CD8-positive, alpha-beta memory T cell (primary cell): Measurements from ENCODE around the gene MBD3L4. TPM values are rescaled to one million over a fixed set of nuclear protein-coding genes. Genes with fewer than 3 reads are reported as not detected.
"Not testable (repeated sequence)": the region's sequence is repeated elsewhere in the genome, so short reads cannot be mapped to it uniquely, and the experiment has no call there.

ENCODE experiments used
- CTCF ChIA-PET: fragments of 350-600 bp; sonication (Branson Sonifier 250); formaldehyde crosslinking; loops from one replicate; lab custom pipeline; 2021; ENCODE audit warnings: antibody characterized with exemption; lab: Charles Lee
- POLR2A ChIA-PET: fragments of 350-600 bp; sonication (Branson Sonifier 250); formaldehyde crosslinking; loops from one replicate; lab custom pipeline; 2021; ENCODE audit warnings: antibody characterized with exemption; lab: Charles Lee
- DNase-seq, 5 donors: peaks; one replicate each; pipeline versions ENCODE4 v3.0.0 to v3.0.0-alpha.2; 2020 to 2022; ENCODE audit warnings: mixed read lengths in 1 of 5
- H3K27ac ChIP-seq: one replicate; pipeline ENCODE4 v1.7.0; 2013; ENCODE audit warnings: low read depth, mild to moderate bottlenecking, low read length, moderate library complexity
- H3K27me3 ChIP-seq: 2 replicates; pipeline ENCODE4 v1.7.0; 2013; ENCODE audit warnings: low read length, mild to moderate bottlenecking; ENCODE audit not compliant: insufficient read depth, poor library complexity, severe bottlenecking
- H3K36me3 ChIP-seq: 2 replicates; pipeline ENCODE4 v1.7.0; 2013; ENCODE audit warnings: mild to moderate bottlenecking, low read length, moderate library complexity; ENCODE audit not compliant: insufficient read depth
- H3K4me1 ChIP-seq: 2 replicates; pipeline ENCODE4 v1.7.0; 2013; ENCODE audit warnings: mild to moderate bottlenecking, low read length, moderate library complexity; ENCODE audit not compliant: insufficient read depth
- H3K4me3 ChIP-seq: 2 replicates; pipeline ENCODE4 v1.7.0; 2013; ENCODE audit warnings: mild to moderate bottlenecking, low read length
- H3K9me3 ChIP-seq: 2 replicates; pipeline ENCODE4 v1.7.0; 2013; ENCODE audit warnings: mild to moderate bottlenecking, low read length
- H3K27ac Mint-ChIP-seq, 8 donors: one replicate each; pipeline ENCODE4 v1.8.0; 2020 to 2021; ENCODE audit warnings: mixed read lengths in 8 of 8, mild to moderate bottlenecking in 6 of 8, inconsistent platforms in 3 of 8, moderate library complexity in 3 of 8
- H3K27me3 Mint-ChIP-seq, 2 donors: one replicate each; pipeline ENCODE4 v1.8.0; 2020 to 2021; ENCODE audit warnings: mixed read lengths in 2 of 2, mild to moderate bottlenecking in 1 of 2, moderate library complexity in 1 of 2
- H3K36me3 Mint-ChIP-seq, 3 donors: one replicate each; pipeline ENCODE4 v1.8.0; 2020 to 2021; ENCODE audit warnings: mixed read lengths in 3 of 3, inconsistent platforms in 1 of 3, mild to moderate bottlenecking in 1 of 3
- H3K4me1 Mint-ChIP-seq, 3 donors: one replicate each; pipeline ENCODE4 v1.8.0; 2020 to 2021; ENCODE audit warnings: mixed read lengths in 3 of 3, inconsistent platforms in 1 of 3, mild to moderate bottlenecking in 1 of 3
- H3K4me3 Mint-ChIP-seq, 7 donors: one replicate each; pipeline ENCODE4 v1.8.0; 2020 to 2021; ENCODE audit warnings: mixed read lengths in 7 of 7, mild to moderate bottlenecking in 6 of 7, moderate library complexity in 4 of 7, inconsistent platforms in 2 of 7
- H3K9me3 Mint-ChIP-seq, 5 donors: one replicate each; pipeline ENCODE4 v1.8.0; 2020 to 2022; ENCODE audit warnings: mixed read lengths in 5 of 5, mild to moderate bottlenecking in 3 of 5, moderate library complexity in 2 of 5, inconsistent platforms in 1 of 5
- polyA plus RNA-seq: library from polyadenylated mRNA; unstranded; fragments of 300-500 nt; fragmentation: Illumina TruSeq; gene quantifications from one replicate; pipeline ENCODE4 v1.2.3, GENCODE V29; 2021
- total RNA-seq, 2 experiments: library from RNA; stranded (reverse); gene quantifications; one replicate each; pipeline ENCODE4 v1.2.3, GENCODE V29; 2021

MBD3L4 gene
- total RNA-seq (not detected), polyA plus RNA-seq (not detected)

- DNase-seq, H3K4me1 ChIP-seq, H3K9me3 Mint-ChIP-seq, H3K4me1 Mint-ChIP-seq, POLR2A ChIA-PET, H3K36me3 ChIP-seq, H3K27ac Mint-ChIP-seq, H3K27ac ChIP-seq, H3K27me3 Mint-ChIP-seq, H3K36me3 Mint-ChIP-seq, H3K4me3 ChIP-seq, H3K4me3 Mint-ChIP-seq, CTCF ChIA-PET, H3K9me3 ChIP-seq, H3K27me3 ChIP-seq: not testable (repeated sequence)
These were observed at the start of gene MBD3L4 for GRCh38 chr19:7040079-7040478. TSS of gene MBD3L4 (minus strand) at chr19:7040179. CDS start at chr19:7040144, 35 bp downstream.

- ChIA-PET CTCF (interaction anchor here (0.8 kb wide), 1 partner anchor 10 kb away, joined by 3 read pairs; no protein-coding TSS in a partner anchor), POLR2A (no interaction called here)
- peaks cover 5% of the 10 kb centered on the region for H3K4me1 ChIP-seq
- Mint-ChIP-seq H3K27me3 (no peaks in the 10 kb centered on the region), H3K36me3 (peaks cover 5 to 51% (median 19%) of the 10 kb centered on the region in 3 donors), H3K4me3 (no peak overlapping the region), H3K4me1 (peaks cover 4 to 8% (median 5%) of the 10 kb centered on the region in 3 donors), H3K9me3 (peaks cover 15 to 79% (median 69%) of the 10 kb centered on the region in 5 donors), H3K27ac (no peak overlapping the region)
- H3K9me3 ChIP-seq: peaks cover 46% of the 10 kb centered on the region
- peaks cover 9% of the 10 kb centered on the region for H3K36me3 ChIP-seq
- no peak for DNase-seq
- H3K4me3 ChIP-seq: peak overlapping the region; percentile 40
- H3K27ac ChIP-seq: no peak overlapping the region
- H3K27me3 ChIP-seq: no peaks in the 10 kb centered on the region
These were observed 49.0 kb upstream of the MBD3L4 start for GRCh38 chr19:7088999-7089398.

- H3K36me3 Mint-ChIP-seq: peaks cover 38 to 77% (median 70%) of the 10 kb centered on the region in 3 donors
- no peak for DNase-seq
- no peaks in the 10 kb centered on the region for H3K4me1 Mint-ChIP-seq
- H3K9me3 Mint-ChIP-seq: peaks cover 22 to 95% (median 88%) of the 10 kb centered on the region in 5 donors
- no peaks in the 10 kb centered on the region for H3K27me3 ChIP-seq
- H3K4me1 ChIP-seq: no peaks in the 10 kb centered on the region
- H3K27ac Mint-ChIP-seq: peak overlapping the region in 2 of 8 donors; percentile 8 to 72
- H3K36me3 ChIP-seq: peaks cover 64% of the 10 kb centered on the region
- peaks cover 75% of the 10 kb centered on the region for H3K9me3 ChIP-seq
- ChIA-PET POLR2A (interaction anchor here (0.7 to 1.2 kb wide), 3 partner anchors 13 to 1460 kb away, joined by 3 read pairs; partner anchors contain the start of genes SAFB and ZNF557), CTCF (interaction anchor here (1.0 kb wide), 1 partner anchor 19 kb away, joined by 3 read pairs; no protein-coding TSS in a partner anchor)
- H3K4me3 Mint-ChIP-seq: no peak overlapping the region
- H3K27me3 Mint-ChIP-seq: no peaks in the 10 kb centered on the region
- H3K27ac ChIP-seq: no peak overlapping the region
- peak overlapping the region; percentile 9 for H3K4me3 ChIP-seq
These were observed 43.3 kb upstream of the MBD3L4 start for GRCh38 chr19:7083076-7083956.

GRCh38 chr19:7078008-7078407 lies 38.0 kb upstream of the MBD3L4 start:
- no peak overlapping the region for H3K27ac ChIP-seq
- H3K27me3 Mint-ChIP-seq: no peaks in the 10 kb centered on the region
- POLR2A ChIA-PET: interaction anchor here (1.0 kb wide), 1 partner anchor 8 kb away, joined by 3 read pairs; the partner anchor contains the start of gene ZNF557
- H3K36me3 ChIP-seq: peaks cover 89% of the 10 kb centered on the region
- no peaks in the 10 kb centered on the region for H3K4me1 ChIP-seq
- peaks cover 25 to 75% (median 71%) of the 10 kb centered on the region in 5 donors for H3K9me3 Mint-ChIP-seq
- H3K36me3 Mint-ChIP-seq: peaks cover 59 to 91% (median 88%) of the 10 kb centered on the region in 3 donors
- peak overlapping the region in 1 of 7 donors; percentile 41 for H3K4me3 Mint-ChIP-seq
- peaks cover 48% of the 10 kb centered on the region for H3K9me3 ChIP-seq
- CTCF ChIA-PET: no interaction called here
- H3K27me3 ChIP-seq: no peaks in the 10 kb centered on the region
- no peak overlapping the region for H3K4me3 ChIP-seq
- peaks cover 0 to 3% (median 0%) of the 10 kb centered on the region in 3 donors for H3K4me1 Mint-ChIP-seq
- no peak overlapping the region for H3K27ac Mint-ChIP-seq
- DNase-seq: no peak

- CTCF ChIA-PET: no interaction called here
- no peak overlapping the region for H3K27ac Mint-ChIP-seq
These were observed 36.2 kb upstream of the MBD3L4 start for GRCh38 chr19:7076151-7076550.

GRCh38 chr19:7074705-7075282 lies 34.8 kb upstream of the MBD3L4 start:
- H3K27me3 Mint-ChIP-seq: no peaks in the 10 kb centered on the region
- no peak overlapping the region for H3K27ac Mint-ChIP-seq
- peaks cover 12 to 22% (median 15%) of the 10 kb centered on the region in 3 donors for H3K4me1 Mint-ChIP-seq
- H3K4me1 ChIP-seq: peaks cover 13% of the 10 kb centered on the region
- no peak overlapping the region for H3K27ac ChIP-seq
- ChIA-PET CTCF (no interaction called here), POLR2A (no interaction called here)
- H3K4me3 Mint-ChIP-seq: no peak overlapping the region
- H3K9me3 Mint-ChIP-seq: peaks cover 17 to 43% (median 39%) of the 10 kb centered on the region in 5 donors
- DNase-seq: no peak
- no peak overlapping the region for H3K4me3 ChIP-seq
- peaks cover 75% of the 10 kb centered on the region for H3K36me3 ChIP-seq
- peaks cover 16% of the 10 kb centered on the region for H3K9me3 ChIP-seq
- H3K36me3 Mint-ChIP-seq: peaks cover 43 to 83% (median 64%) of the 10 kb centered on the region in 3 donors
- H3K27me3 ChIP-seq: no peaks in the 10 kb centered on the region

More at GRCh38 chr19:7076151-7076550, 36.2 kb upstream of the MBD3L4 start:
- H3K4me1 ChIP-seq: peaks cover under 1% of the 10 kb centered on the region
- peaks cover 84% of the 10 kb centered on the region for H3K36me3 ChIP-seq
- H3K27me3 Mint-ChIP-seq: no peaks in the 10 kb centered on the region
- H3K9me3 Mint-ChIP-seq: peaks cover 17 to 57% (median 52%) of the 10 kb centered on the region in 5 donors
- H3K4me3 ChIP-seq: no peak overlapping the region
- no peak for DNase-seq
- no peak overlapping the region for H3K27ac ChIP-seq
- peaks cover 30% of the 10 kb centered on the region for H3K9me3 ChIP-seq
- POLR2A ChIA-PET: no interaction called here
- H3K4me1 Mint-ChIP-seq: peaks cover 6 to 11% (median 9%) of the 10 kb centered on the region in 3 donors
- peaks cover 53 to 85% (median 77%) of the 10 kb centered on the region in 3 donors for H3K36me3 Mint-ChIP-seq
- no peaks in the 10 kb centered on the region for H3K27me3 ChIP-seq
- H3K4me3 Mint-ChIP-seq: no peak overlapping the region

GRCh38 chr19:7072541-7072940 lies 32.6 kb upstream of the MBD3L4 start:
- H3K27me3 Mint-ChIP-seq: peaks cover 0 to 1% of the 10 kb centered on the region in 2 donors
- peak overlapping the region in 4 of 8 donors; percentile 79 to 83 (median 82) for H3K27ac Mint-ChIP-seq
- DNase-seq: no peak
- Histone ChIP-seq H3K27me3 (no peaks in the 10 kb centered on the region), H3K27ac (no peak overlapping the region), H3K36me3 (peaks cover 53% of the 10 kb centered on the region), H3K9me3 (peaks cover 5% of the 10 kb centered on the region), H3K4me1 (peaks cover 17% of the 10 kb centered on the region), H3K4me3 (no peak overlapping the region)
- peaks cover 3 to 21% (median 17%) of the 10 kb centered on the region in 5 donors for H3K9me3 Mint-ChIP-seq
- ChIA-PET POLR2A (interaction anchor here (2.0 kb wide), 1 partner anchor 27 kb away, joined by 6 read pairs; no protein-coding TSS in a partner anchor), CTCF (no interaction called here)
- H3K4me3 Mint-ChIP-seq: peak overlapping the region; percentile 24 to 76 (median 63)
- H3K4me1 Mint-ChIP-seq: peaks cover 21 to 31% (median 24%) of the 10 kb centered on the region in 3 donors
- H3K36me3 Mint-ChIP-seq: peaks cover 26 to 68% (median 42%) of the 10 kb centered on the region in 3 donors
